Cardiac septum (tissue), 1 donor: ENCODE measurements around the gene CCDC86. TPM values are rescaled to one million over a fixed set of nuclear protein-coding genes. Genes with fewer than 3 reads are reported as not detected.

Experiments
- DNase-seq: peaks from one replicate; pipeline ENCODE4 v3.0.0-alpha.2; 2020; ENCODE audit warnings: low spot score
- intact Hi-C: fragments of 100-400 bp; cut with DNase I; formaldehyde crosslinking; loops from one replicate; pipeline ENCODE4 v1.14.0; 2022
- total RNA-seq: library from RNA; stranded (reverse); fragmentation: NEBNext Ultra II Directional; extraction: Animal tissue kit (Norgen Biotek cat#: 25700); gene quantifications from one replicate; pipeline ENCODE4 v1.2.1, GENCODE V29; 2021
- donor health status: DM: no; HTN: no; CAD: no.

CCDC86 gene
- total RNA-seq, 1 donor from 2014 or later, result 10.3 TPM

DNA sequence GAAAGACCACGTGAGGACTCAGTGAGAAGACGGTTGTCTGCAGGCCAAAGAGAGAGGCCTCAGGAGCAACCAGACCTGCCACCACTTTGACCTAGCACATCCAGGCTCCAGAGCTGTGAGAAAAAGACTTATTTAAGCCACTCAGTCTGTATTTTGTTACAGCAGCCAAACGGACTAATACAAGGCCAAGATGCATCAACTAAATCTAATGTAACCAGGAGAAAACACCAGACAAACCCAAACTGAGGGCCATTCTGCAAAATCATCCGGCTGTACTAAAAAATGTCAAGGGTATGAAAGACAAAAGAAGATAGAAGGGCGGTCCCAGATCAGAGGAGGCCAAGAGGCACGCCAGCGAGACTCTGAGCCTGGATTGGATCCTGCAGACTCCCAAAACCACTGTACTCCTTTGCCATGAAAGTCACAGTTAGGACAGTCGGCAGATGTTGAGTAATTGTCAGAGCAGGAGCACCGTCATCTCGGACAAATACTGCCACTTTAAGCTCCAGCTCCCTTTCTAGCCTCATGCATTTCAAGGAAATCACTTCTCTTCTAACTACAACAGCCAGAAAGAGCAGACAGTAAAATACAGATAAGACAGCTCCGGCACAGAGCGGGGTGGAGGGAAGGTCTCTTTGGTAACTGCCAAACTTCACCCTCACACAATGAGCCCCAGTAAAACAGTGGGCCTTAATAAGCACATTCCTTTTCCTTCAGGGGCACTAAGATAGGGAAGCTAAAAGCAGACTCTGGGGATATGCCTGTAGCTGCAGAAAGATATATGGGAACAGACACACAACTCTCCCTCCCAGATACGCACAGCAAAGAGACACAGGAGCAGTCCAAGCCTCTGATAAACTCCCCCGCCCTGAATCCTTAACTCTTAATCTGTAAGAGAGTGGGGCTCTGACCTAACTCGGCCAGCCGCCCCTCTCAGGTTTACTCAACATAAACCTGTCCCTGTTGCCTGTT is 21.9 kb downstream of the CCDC86 start:
- peak; percentile 63 for DNase-seq

DNA sequence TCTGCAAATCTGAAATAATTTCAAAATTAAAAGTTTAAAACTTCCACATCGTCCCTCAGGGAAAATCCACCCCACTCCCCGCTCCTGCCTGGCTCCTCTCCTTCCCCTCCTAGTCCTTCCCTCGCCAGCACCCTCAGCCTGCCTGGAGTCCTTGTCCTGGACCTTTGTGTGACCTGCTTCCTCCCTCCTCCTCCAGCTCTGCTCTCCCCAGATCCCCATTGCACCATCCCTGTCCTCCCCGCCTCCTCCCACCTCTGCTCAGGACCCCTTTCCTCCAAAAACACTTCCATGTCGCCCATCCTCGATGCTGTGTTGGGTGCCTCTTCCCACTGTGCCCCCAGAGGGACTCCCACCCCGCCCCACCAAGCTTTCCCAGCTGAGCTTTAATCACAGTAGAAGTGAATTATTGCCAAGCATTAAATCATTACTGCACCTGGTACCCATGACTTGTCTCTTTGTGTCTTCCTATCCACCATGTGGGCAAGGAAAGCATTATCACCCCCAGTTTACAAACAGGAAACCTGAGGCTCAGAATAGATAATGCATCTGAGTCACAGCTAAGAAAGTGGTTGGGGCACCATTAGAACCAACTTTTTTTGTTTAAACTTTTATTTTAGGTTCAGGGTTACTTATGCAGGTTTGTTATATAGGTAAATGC is 23.1 kb downstream of the CCDC86 start:
- peak; percentile 38 for DNase-seq
- intact Hi-C loops, result no loop called here

More for the DNA sequence above, 21.9 kb downstream of the CCDC86 start:
- intact Hi-C loops, result no loop called here

DNA sequence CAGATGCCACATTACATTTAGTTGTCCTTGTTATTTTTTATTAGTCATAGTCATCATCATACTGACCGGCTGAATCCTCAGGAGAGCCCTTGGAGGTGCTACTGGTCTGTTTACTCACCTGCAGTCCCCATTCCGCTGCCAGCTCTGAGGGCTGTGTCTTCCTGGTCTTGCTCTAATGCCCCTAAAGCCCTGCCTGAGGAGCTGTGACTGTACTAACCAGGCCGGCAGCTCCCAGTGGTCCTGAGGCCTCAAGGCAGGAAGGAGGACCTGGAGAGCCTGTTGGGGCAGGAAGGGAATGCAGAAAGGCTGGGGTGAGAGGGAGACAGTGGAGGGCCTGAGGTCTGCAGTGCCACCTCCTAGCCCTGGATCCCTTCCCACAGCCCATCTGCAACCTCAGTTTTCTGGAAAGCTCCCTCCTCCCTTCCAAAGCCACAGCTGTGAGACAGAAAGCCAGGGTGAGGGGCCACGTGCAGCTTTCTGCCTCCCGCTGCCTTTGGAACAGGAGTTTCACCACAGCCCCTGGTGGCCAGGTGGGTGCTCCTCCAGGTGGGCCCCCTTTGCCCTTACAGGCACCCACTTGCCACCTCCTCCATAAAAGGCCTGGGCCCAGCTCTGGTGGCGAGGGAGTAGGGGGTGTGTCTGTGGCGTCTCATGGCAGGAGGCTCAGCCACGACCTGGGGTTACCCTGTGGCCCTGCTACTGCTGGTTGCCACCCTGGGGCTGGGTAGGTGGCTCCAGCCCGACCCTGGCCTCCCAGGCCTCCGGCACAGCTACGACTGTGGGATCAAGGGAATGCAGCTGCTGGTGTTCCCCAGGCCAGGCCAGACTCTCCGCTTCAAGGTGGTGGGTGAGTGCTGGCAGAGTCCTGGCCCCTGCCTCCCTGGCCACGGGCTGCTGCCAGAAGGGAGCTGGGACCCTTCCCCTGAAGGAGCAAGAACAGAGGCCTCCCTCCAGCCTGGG is 25.3 kb downstream of the CCDC86 start, which contains the start of gene ZP1:
ZP1 (plus strand) TSS at position 632 of the 960 bp plus-strand sequence; CDS start at position 652, 20 bp downstream.
- intact Hi-C loops, result no loop called here
- peak; percentile 51 for DNase-seq

- intact Hi-C loops, result no loop called here
- DNase-seq, result peak; percentile 43
Measured at GRCh38 chr11:60867871-60868681, 26.2 kb downstream of the CCDC86 start.

GRCh38 chr11:60868682-60869450 is 27.0 kb downstream of the CCDC86 start:
- intact Hi-C loops, result no loop called here
- DNase-seq, result peak; percentile 68

DNA sequence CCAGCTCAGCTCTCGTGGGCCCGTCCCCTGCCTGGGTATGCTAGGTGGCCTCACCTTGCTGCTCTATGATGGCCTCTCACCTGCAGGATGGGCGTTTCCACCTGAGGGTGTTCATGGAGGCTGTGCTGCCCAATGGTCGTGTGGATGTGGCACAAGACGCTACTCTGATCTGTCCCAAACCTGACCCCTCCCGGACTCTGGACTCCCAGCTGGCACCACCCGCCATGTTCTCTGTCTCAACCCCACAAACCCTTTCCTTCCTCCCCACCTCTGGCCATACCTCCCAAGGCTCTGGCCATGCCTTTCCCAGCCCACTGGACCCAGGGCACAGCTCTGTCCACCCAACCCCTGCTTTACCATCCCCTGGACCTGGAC is 27.5 kb downstream of the CCDC86 start:
- intact Hi-C loops, result no loop called here
- peak; percentile 39 for DNase-seq

DNA sequence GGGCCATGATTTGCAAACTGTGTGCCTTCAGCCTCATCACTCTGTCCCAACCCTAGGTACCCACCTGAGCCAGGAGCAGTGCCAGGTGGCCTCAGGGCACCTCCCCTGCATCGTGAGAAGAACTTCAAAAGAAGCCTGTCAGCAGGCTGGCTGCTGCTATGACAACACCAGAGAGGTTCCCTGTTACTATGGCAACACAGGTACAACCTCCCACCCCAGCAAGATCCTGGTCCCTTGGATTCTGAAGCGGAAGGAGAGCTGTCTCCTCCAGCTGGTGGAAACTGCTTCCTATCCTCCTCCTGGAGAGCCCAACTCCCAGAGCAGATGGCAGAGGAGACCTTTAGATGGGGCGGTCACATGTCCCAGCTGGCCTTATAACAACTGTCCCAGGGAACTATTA is 28.4 kb downstream of the CCDC86 start:
- peak; percentile 41 for DNase-seq
- intact Hi-C loops, result no loop called here

DNA sequence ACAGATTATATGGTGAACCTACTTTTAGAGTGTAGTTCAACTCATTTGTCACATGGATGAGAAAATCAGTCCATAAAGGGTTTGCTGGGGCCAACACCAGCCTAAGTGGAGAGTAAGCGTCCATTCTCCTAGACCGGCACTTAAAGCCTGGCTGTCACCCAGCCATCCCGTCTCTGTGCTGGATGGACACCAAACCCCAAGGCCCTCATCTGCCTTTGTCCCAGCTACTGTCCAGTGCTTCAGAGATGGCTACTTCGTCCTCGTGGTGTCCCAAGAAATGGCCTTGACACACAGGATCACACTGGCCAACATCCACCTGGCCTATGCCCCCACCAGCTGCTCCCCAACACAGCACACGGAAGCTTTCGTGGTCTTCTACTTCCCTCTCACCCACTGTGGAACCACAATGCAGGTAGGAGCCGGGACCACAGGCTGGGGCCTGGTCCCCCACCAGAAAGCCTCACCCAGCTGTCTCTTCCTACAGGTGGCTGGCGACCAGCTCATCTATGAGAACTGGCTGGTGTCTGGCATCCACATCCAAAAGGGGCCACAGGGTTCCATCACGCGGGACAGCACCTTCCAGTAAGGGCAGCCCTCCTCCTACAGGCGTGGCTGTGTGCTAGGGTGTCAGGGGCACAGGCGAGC is 28.9 kb downstream of the CCDC86 start:
- intact Hi-C loops, result no loop called here
- DNase-seq, result peak; percentile 39

- intact Hi-C loops, result no loop called here
- DNase-seq, result peak; percentile 76
Measured at GRCh38 chr11:60871378-60872061, 29.6 kb downstream of the CCDC86 start.

- no peak for DNase-seq
- intact Hi-C loops, result no loop called here
Measured at GRCh38 chr11:60872124-60872960, 30.4 kb downstream of the CCDC86 start.

DNA sequence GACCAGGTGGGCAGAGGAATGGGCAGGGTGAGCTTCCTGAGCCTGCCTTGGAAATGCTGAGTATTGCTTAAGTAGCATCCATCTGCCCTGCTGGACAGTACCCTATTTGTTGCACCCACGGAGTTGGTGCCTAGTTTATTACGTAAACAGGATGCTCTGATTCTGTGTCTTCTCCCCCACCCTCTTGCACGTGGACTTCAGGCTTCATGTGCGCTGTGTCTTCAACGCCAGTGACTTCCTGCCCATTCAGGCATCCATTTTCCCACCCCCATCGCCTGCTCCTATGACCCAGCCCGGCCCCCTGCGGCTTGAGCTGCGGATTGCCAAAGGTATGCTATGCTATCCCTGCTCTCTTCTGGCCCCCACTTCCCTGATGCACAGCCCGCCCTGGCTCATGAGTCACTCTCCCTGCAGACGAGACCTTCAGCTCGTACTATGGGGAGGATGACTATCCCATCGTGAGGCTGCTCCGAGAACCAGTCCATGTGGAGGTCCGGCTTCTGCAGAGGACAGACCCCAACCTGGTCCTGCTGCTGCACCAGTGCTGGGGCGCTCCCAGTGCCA is 31.1 kb downstream of the CCDC86 start:
- no peak for DNase-seq
- intact Hi-C loops, result no loop called here

- intact Hi-C loops, result no loop called here
- no peak for DNase-seq
Measured at GRCh38 chr11:60873533-60873932, 31.6 kb downstream of the CCDC86 start.

- intact Hi-C loops, result no loop called here
- DNase-seq, result no peak
Measured at GRCh38 chr11:60874421-60875365, 32.8 kb downstream of the CCDC86 start.

DNA sequence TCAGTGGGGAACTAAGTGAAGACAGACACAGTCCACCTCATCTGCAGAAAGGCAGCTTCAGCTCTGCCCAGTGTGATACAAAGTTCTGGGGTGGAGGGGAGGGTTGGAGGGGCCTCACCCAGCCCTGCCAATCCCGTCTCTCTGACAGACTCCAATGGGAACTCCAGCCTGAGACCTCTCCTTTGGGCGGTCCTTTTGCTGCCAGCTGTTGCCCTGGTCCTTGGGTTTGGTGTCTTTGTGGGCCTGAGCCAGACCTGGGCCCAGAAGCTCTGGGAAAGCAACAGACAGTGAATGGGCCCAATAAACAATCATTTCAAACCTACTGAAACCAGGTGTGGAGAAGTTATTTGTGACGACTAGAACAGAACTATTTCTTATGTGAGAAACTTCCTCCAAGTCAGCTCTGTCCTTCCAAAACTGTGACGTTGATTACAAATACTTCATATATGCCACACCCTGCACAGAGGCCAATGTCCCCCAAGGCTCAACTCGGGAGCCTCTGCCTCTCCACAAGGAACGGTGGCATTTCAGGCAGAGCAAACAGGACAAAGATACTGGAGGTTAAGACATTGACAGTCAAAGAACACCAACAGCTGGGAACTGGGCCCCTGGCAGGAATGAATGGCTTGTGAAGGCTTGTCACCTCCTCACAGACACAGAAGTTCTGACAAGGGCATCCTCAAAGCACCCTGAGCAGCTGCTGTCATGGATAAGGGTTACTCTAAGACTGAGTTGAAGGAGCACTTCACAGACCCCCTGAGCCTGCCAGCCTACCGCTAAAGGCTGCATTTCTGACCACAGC is 33.7 kb downstream of the CCDC86 start:
- intact Hi-C loops, result no loop called here
- no peak for DNase-seq
